ENCODE measurements around the gene FOXP1.

DNA sequence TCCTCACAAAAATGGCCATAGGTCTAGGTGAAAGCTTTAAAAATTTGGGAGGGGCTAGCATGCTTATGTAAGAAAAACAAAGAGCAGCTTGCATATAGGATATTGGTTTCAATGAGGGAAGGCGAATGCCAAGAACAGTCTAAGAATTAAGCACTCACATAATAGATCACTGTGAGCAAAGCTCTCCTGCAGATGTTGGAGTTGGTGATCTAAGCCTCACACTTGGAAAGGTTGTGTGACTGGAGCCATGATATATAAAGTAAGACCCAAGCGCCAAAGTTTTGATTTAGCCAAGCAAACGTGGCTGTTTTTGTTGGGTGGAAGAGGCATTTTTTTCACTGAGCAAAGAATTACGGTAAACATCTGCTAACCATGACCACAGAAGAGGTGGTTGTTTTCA lies 237.5 kb downstream of the FOXP1 start:
- TF ChIP-seq POLR2AphosphoS5 (IDR thresholded peaks at IDR 0.05) = no peak
- TF ChIP-seq, protein P1, sequence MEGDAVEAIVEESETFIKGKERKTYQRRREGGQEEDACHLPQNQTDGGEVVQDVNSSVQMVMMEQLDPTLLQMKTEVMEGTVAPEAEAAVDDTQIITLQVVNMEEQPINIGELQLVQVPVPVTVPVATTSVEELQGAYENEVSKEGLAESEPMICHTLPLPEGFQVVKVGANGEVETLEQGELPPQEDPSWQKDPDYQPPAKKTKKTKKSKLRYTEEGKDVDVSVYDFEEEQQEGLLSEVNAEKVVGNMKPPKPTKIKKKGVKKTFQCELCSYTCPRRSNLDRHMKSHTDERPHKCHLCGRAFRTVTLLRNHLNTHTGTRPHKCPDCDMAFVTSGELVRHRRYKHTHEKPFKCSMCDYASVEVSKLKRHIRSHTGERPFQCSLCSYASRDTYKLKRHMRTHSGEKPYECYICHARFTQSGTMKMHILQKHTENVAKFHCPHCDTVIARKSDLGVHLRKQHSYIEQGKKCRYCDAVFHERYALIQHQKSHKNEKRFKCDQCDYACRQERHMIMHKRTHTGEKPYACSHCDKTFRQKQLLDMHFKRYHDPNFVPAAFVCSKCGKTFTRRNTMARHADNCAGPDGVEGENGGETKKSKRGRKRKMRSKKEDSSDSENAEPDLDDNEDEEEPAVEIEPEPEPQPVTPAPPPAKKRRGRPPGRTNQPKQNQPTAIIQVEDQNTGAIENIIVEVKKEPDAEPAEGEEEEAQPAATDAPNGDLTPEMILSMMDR (IDR thresholded peaks at IDR 0.05) = no peak
- TF ChIP-seq EP300 (IDR thresholded peaks at IDR 0.05) = no peak

Measured in esophagus muscularis mucosa (tissue), 4 donors.